SW480 (cell line): ENCODE results near the gene CREB3.

Source experiments
- DNase-seq: peaks from one replicate; pipeline ENCODE4 v3.0.0-alpha.2; 2016; ENCODE audit warnings: low spot score

The CREB3 gene

DNA sequence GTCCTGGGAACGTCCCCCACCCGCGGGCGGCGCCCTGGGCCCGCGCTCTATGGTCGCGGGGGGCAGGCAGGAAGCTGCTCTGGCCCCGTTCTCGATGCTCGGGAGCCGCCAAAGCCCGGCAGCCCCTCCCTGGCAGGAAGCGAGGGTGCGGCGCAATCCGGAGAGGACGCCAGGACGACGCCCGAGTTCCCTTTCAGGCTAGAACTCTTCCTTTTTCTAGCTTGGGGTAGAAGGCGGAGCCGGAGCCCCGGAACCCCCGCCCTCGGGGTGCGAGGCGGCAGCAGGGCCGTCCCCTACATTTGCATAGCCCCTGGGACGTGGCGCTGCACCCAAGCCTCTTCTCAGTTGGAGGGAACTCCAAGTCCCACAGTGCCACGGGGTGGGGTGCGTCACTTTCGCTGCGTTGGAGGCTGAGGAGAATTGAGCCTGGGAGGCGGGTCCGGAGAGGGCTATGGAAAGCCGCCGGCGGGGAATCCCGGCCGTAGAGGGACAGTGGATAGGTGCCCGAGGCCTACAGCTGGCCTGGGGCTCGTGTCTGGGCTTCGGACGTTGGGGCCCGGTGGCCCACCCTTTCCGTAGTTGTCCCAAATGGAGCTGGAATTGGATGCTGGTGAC lies at the start of gene CREB3, which contains the start of gene TLN1:
CREB3 (plus strand) TSS at position 482 of the 615 bp plus-strand sequence; CDS start at position 589, 107 bp downstream.
TLN1 (minus strand) TSS at position 11 of the 615 bp plus-strand sequence. CDS start 6,501 bp downstream, outside the sequence.
- DNase-seq = peak; percentile 98

GRCh38 chr9:35683323-35683722 lies 49.1 kb upstream of the CREB3 start:
- DNase-seq = no peak

GRCh38 chr9:35684921-35685320 lies 47.5 kb upstream of the CREB3 start:
- no peak for DNase-seq

- DNase-seq = no peak
These were observed 47.0 kb upstream of the CREB3 start for GRCh38 chr9:35685506-35685905.

DNA sequence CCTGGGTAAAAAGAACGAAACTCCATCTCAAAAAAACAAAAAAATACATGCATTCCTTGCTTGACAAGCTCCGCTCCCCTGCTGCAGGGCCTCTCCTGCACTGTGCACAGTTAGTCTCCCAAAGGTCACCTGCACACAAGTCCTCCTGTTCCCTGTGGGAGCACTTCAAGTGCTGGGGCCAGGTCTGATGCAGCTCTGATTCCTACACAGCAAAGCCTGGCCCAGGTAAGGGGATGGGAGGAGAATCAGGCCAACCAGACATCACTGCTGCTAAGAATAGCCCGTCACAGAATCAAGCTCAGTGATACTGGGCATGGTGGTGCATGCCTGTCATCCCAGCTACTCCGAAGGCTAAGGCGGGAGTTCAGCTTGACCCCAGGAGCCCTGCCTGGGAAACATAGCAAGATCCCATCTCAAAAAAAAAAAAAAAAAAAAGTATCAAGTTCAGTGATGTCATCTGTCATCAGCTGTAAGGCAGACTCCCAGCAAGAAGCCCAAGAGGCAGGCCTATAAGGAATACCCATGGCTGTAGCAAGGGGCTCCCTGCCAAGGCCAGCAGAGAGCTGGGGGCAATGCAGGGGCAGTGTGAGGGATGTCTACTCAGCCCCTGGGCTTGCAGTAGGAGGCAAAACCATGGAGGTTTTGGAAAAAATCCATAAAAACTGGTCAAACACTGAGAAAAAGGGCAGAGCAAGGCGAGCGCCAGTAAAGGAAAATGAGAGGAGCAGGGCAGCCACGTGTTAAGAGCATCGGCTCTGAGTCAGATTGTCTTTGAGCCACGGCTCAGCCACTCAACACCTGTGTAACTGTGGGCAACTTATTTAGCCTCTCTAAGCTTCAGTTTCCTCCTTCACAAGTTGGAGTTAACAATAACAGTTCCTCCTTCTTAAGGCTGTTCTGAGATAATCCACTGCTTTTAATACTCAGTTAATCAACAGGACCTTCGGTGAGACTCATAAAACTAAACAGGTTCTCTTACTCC lies 46.0 kb upstream of the CREB3 start:
- DNase-seq = no peak

DNA sequence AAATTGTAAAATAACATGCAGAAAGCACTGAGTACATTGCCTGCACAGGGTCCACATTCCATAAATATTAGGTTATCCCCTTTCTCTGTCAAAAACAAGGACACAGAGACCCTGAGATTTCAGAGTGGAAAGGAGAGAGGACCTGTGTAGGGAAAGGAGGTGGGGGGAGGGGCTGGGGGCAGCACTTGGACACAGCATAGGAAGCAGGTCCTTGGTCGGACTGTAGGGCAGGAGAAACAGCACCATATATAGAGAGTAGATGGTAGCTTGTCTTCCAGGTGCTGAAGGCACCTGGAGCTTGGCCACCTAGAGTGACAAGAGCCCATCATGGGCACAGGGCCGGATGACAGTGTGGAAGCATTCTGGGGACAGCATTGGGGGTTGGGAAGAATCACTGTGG lies 45.2 kb upstream of the CREB3 start:
- DNase-seq = no peak

GRCh38 chr9:35687972-35688557 lies 44.4 kb upstream of the CREB3 start:
- no peak for DNase-seq

DNA sequence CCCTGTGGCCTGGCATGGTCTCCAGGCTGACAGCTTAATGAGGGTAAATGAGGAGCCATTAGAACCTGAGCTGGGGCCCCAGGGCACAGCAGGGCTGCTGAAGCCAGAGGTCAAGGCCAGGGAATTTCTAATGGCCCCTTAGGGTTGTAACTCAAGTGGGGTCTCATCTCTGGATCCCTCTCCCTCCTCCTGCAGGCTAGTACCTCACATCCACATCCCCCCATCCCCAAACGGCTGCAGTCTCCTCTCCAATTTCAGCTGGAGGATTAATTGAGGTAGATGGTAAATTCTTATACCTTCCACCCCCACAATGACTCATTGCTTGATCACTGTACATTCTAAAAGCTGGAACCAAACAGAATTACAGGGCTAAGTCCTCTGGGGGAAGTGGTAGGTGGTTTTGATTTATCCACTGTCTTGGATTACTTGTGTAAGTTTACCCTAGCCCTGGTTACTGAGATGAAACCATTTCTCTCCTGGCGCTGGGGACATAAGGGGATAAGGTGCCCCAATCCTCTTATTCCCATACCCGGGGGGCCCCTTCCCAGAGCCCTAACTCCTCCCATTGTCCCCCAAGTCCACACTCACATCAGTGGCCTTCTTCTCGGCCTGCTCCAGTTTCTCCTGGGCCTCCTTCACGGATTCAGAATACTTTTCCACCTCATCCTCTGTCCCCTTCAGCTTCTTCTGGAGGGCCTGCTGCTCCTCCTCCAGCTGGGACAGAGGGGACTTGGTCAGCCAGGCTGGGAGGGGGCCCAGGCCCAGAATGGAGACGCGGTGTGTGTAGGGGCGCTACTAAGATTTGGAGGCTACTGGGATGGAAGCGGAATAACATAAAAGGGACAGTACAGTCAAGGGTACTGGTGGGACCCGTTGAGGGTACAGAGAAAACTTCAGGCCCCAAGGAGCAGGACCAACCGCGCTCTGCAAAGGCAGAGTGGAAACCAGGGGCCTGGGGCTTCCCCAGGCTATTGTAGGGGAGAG lies 43.6 kb upstream of the CREB3 start:
- peak; percentile 83 for DNase-seq

DNA sequence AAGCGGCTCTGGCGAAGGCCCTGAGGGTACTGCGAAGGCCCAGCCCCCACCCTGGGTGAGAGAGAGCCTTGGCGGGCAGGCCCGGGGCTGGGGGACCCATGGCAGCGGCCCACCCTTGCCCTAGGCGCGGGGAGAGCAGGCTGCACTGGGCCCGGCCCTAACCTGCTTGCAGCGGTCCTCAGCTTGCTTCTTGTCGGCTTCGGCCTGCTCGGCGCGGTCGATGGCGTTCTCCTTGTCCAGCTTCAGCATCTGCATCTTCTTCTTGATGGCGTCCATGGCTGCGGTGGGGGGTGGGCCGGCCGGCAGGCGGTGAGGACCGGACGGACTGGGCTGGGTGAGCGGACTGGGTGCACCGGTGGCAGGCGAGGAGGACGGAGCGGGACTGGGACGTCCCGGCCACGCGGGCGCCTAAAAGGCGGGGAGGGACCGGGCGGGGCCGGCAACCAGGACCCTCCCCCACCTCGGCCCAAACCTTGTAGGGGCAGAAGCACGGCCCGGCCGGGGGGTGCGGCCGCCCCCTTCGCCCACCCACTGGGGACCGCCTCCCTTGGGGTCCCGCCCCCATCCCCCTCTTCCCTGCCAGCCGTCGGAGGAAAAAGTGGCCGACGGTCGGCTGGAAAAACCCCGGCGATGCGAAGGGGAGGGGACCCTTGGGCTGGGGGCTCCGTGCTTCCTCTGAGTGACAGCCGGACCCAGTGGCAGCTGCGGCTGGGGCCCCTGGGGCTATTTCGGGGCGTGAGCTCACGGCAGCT lies 42.7 kb upstream of the CREB3 start, which contains the start of gene TPM2:
TPM2 (minus strand) TSS at position 384 of the 752 bp plus-strand sequence; CDS start at position 276, 108 bp downstream.
- DNase-seq = no peak

GRCh38 chr9:35690294-35690613 lies 42.2 kb upstream of the CREB3 start:
- DNase-seq = no peak

DNA sequence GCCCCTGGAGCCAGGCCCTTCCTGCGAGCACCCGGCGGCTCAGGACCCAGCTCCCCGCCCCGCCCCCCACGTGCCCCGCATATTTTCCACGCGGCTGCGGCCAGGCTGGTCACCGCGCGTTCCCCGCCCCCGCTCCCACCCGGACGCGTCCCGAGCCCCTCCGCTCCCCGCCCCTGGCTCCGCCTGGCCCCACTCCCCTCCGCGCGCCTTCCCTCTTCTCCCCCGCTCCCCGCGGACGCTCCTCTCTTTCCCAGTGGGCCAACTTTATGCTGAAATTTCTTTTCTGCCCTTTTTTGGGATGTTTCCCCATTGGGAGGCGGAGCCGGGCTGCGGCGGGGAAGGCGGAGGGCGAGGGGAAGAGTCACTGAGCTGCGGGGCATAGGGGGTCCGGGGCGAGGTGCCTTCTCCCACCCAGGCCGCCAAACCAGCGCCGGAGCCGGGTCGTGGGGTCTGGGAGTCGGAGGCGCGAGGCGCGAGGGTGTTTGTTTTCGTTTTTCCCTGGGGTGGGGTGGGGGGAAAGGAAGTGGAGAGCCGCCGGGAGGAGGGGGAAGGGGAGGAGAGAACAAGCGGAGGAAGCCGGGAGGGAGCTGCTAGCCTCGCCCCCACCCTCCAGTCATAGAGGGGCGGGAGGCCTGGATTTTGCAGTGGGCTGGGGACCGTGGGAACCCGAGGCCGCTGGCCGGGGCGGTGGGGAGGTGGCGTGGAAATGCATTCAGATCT lies 41.7 kb upstream of the CREB3 start:
- DNase-seq = peak; percentile 31

DNA sequence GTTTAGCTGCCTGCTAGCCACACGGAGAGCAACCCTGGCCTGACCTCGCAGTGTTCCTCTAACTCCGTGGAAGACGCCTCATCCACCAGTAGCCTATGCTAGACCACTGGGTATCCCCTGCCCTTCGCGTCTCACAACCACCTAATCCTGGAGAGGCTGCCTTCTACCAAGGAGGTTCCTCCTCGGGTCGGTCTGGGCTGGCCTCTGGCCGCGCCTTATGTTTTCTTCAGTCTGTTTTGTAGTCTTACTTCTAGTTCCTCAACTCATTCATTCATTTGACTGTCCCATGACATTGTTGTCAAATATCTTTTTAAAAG lies 41.2 kb upstream of the CREB3 start:
- DNase-seq = peak; percentile 34

GRCh38 chr9:35691757-35692301 lies 40.6 kb upstream of the CREB3 start:
- DNase-seq = no peak

- DNase-seq = no peak
These were observed 36.5 kb upstream of the CREB3 start for GRCh38 chr9:35695943-35696401.

GRCh38 chr9:35696520-35697215 lies 35.8 kb upstream of the CREB3 start:
- DNase-seq = peak; percentile 65

DNA sequence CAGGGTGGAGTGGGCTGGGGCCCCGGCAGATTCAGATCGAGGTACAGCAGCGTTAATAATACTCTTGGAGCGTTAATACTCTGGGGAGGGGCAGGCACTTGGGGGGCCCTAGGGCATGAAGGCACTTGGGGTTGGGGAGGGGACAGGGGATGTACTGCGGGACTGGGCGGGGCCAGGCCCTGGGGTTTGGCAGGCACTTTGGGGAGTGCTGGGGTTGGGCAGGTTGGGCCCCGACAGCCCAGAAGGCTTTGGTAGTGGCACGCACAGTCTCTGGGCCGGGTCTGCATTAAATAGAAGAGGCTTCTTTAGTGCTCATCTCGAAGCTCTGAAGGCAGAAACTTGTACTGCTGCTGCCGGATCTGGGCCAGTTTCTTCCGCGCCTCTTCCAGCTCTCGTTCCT lies 35.0 kb upstream of the CREB3 start:
- no peak for DNase-seq

DNA sequence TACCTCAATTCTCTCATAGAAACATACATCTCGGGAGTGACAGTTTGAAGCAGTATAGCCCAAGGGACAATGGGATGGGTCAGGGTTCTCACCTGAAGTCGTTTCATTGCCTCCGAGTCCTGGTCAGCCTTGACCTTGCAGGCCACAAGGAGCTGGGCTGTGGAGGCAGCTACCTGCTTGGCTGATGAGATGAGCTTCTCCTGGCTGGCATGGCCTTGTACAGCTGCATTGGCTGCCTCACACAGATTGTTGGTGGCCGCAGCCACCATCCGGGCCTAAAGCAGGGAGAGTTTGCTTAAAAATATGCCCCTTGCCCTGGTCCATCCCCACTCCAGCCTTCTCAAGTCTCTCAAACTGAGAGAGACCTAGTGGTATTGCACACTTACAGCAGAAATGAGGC lies 34.2 kb upstream of the CREB3 start:
- no peak for DNase-seq

DNA sequence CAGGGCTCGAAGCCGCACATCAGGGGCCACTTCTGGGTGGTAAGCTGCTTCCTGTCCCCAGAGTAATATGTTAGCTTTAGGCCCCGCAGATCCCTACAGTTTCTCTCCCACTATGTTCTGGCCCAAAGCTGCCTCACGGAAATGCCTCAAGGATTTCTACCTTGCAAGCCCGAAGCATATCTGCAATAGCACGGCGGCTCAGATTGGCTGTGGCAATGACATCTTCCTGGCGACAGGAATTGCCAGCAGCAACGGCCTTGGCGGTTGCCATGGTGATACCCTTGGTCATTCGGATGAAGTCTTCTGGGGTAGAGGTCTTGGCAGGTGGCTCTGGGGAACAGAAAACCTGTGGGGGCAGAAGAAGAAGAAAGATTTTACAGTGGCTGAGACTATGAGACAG lies 32.4 kb upstream of the CREB3 start:
- DNase-seq = no peak

DNA sequence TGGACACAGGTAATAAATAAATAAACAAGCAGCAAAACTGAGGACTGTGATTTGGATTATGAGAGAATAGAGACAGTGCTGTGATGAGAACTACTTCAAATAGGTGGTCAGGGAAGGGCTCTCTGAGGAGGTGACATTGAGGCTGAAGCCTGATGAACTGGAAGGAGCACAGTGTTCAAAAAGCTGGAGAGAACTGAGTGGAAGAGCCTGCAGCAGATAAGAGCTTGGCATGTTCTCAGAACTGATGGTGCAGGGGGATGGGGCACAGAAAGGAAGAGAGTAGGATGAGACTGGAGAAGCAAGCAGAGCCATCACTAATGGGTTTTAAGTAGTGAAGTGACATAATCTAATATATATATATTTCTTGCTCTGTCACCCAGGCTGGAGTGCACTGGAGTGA lies 31.5 kb upstream of the CREB3 start:
- no peak for DNase-seq
